Upper lobe of left lung (tissue), 4 donors: ENCODE measurements around the gene PRR5L.

Source experiments
- EP300 ChIP-seq, 4 donors: sonication (generic); formaldehyde crosslinking; IDR thresholded peaks; one replicate each; pipeline ENCODE4 v1.5.1; 2017; ENCODE audit warnings: antibody characterized with exemption in 4 of 4, control low read depth in 2 of 4
- POLR2A ChIP-seq, 4 donors: fragments of 450-650 bp; IDR thresholded peaks; one replicate each; pipeline ENCODE4 v1.5.1; 2016 to 2017; ENCODE audit warnings: antibody characterized with exemption in 4 of 4, mild to moderate bottlenecking in 2 of 4
- TF ChIP-seq, protein P1 (sequence below), 6 experiments: fragments of 450-650 bp in 4 of 6; fragments of 200-600 bp in 2 of 6; sonication (generic) in 2 of 6; IDR thresholded peaks; one replicate each; pipeline ENCODE4 v1.5.1; 2016 to 2019; ENCODE audit warnings: antibody characterized with exemption in 6 of 6

DNA sequence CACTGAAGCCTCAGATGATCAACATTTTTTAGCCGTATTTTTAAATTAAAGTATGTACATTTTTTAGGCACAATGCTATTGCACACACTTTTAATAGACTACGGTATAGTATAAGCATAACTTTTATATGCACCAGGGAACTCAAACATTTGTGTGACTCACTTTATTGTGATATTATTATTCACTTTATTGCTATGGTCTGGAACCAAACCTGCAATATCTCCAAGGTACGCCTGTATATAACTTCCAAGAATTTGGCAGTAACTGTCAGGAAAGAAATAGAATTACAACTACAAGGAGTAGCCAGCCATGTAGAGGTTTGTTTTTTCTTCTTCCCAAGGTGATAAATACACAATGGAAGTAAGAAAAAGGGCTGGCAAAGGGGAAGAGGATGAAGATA is 62.3 kb downstream of the PRR5L start:
- TF ChIP-seq, protein P1, sequence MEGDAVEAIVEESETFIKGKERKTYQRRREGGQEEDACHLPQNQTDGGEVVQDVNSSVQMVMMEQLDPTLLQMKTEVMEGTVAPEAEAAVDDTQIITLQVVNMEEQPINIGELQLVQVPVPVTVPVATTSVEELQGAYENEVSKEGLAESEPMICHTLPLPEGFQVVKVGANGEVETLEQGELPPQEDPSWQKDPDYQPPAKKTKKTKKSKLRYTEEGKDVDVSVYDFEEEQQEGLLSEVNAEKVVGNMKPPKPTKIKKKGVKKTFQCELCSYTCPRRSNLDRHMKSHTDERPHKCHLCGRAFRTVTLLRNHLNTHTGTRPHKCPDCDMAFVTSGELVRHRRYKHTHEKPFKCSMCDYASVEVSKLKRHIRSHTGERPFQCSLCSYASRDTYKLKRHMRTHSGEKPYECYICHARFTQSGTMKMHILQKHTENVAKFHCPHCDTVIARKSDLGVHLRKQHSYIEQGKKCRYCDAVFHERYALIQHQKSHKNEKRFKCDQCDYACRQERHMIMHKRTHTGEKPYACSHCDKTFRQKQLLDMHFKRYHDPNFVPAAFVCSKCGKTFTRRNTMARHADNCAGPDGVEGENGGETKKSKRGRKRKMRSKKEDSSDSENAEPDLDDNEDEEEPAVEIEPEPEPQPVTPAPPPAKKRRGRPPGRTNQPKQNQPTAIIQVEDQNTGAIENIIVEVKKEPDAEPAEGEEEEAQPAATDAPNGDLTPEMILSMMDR (IDR thresholded peaks at IDR 0.05): no peak
- TF ChIP-seq POLR2A (IDR thresholded peaks at IDR 0.05) (no peak), EP300 (IDR thresholded peaks at IDR 0.05) (no peak)
